HAP-1 (cell line): ENCODE data around the gene WSCD2.

Experiments
- DNase-seq, 2 experiments: peaks; one replicate each; pipeline ENCODE4 v3.0.0-alpha.2; 2016 to 2020; ENCODE audit warnings: low spot score in 2 of 2
- H3K27me3 ChIP-seq: fragments of 250-450 bp; sonication (Bioruptor Pico); 2 replicates; pipeline ENCODE4 v1.5.1; 2020; ENCODE audit warnings: low read depth, mild to moderate bottlenecking, moderate library complexity
- H3K36me3 ChIP-seq: fragments of 250-450 bp; sonication (Bioruptor Pico); replicated peaks from 2 replicates; pipeline ENCODE4 v1.5.1; 2020; ENCODE audit warnings: mild to moderate bottlenecking
- H3K4me1 ChIP-seq: fragments of 250-450 bp; sonication (Bioruptor Pico); 2 replicates; pipeline ENCODE4 v1.5.1; 2020; ENCODE audit warnings: mild to moderate bottlenecking
- H3K4me3 ChIP-seq: fragments of 250-450 bp; sonication (Bioruptor Pico); 2 replicates; pipeline ENCODE4 v1.5.1; 2020; ENCODE audit warnings: mild to moderate bottlenecking, moderate library complexity
- H3K9me3 ChIP-seq: fragments of 250-450 bp; sonication (Bioruptor Pico); 2 replicates; pipeline ENCODE4 v1.5.1; 2020; ENCODE audit warnings: mild to moderate bottlenecking, moderate library complexity
- in situ Hi-C: fragments of 300-500 bp; cut with MboI; formaldehyde crosslinking; loops from 3 replicates; pipeline ENCODE4 v1.14.3; 2020; ENCODE audit warnings: low sequenced_read_pairs, inconsistent platforms, mixed read lengths

WSCD2 gene

DNA sequence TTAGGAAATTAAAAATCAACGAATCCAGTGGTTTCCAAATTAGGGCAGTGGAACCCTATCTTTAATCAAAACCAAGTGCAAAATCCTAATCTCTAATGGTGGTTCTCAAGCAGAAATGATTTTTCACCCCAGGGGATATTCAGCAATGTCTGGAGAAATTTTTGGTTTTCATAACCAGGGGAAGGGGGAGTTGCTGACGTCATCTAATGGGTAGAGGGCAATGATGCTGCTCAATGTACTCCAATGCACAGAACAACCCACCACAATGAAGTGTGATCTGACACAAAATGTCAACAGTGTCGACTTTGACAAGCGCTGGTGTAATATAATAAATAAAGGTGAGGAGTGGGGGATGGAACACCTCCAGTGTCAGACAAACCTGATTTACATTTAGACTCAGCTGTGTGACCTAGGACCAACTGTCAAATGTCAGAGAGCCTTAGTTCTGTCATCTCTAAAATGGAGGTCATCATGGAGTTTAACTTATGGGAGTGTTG, 128.6 kb downstream of the WSCD2 start:
- Histone ChIP-seq H3K27me3 (peaks cover under 1% of the 10 kb centered on the region; the same call in 1 of the 2 replicates), H3K9me3 (no peaks in the 10 kb centered on the region), H3K4me3 (no peak overlapping the region), H3K36me3 (no peaks in the 10 kb centered on the region), H3K4me1 (no peaks in the 10 kb centered on the region)
- no peak for DNase-seq
- in situ Hi-C loops: no loop called here

- H3K4me1 ChIP-seq: no peaks in the 10 kb centered on the region
- no peak for DNase-seq
- no peaks in the 10 kb centered on the region for H3K27me3 ChIP-seq
- H3K4me3 ChIP-seq: no peak overlapping the region
- in situ Hi-C loops: no loop called here
- no peaks in the 10 kb centered on the region for H3K9me3 ChIP-seq
- no peaks in the 10 kb centered on the region for H3K36me3 ChIP-seq
Observed at GRCh38 chr12:108260039-108260438, 131.0 kb downstream of the WSCD2 start.

GRCh38 chr12:108260969-108261368, 131.9 kb downstream of the WSCD2 start:
- Histone ChIP-seq H3K36me3 (no peaks in the 10 kb centered on the region), H3K9me3 (no peaks in the 10 kb centered on the region), H3K4me3 (no peak overlapping the region), H3K4me1 (no peaks in the 10 kb centered on the region), H3K27me3 (no peaks in the 10 kb centered on the region)
- DNase-seq: no peak
- in situ Hi-C loops: no loop called here

DNA sequence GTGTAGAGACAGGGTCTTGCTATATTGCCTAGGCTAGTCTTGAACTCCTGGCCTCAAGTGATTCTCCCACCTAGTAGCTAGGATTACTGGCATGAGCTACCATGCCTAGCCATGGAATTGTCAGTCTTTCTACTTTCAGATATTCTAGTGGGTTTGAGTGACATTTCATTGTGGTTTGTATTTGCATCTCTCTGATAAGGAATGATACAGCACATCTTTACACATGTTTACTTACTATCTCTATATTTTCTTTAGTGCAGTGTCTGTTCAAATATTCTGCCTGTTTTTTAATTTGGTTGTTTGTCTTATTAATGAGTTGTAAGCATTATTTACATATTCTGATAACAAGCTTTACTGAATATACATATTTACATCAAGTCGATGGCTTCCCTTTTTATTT, 136.4 kb downstream of the WSCD2 start:
- Histone ChIP-seq H3K9me3 (no peaks in the 10 kb centered on the region), H3K4me3 (no peak overlapping the region), H3K4me1 (no peaks in the 10 kb centered on the region), H3K36me3 (no peaks in the 10 kb centered on the region), H3K27me3 (no peaks in the 10 kb centered on the region)
- DNase-seq: no peak
- in situ Hi-C loops: no loop called here

DNA sequence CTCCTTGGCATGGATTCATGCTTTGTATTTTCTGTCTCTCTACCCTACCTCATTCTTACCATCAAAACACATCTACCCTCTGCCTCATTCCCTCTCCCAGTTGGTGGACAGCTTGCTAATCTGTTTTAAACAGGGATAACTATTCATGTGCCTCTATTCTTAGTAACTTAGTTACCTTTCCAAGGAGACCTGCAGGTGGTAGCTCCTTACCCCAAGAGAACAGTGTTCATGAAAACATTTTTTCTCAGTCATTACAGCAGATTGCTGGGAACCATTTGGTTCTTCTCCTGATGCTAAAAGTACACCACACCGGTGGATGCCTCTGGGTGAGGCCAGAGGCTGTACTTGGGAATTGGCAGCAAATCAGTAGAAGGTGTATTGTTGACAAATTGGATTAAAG, 137.0 kb downstream of the WSCD2 start:
- Histone ChIP-seq H3K27me3 (no peaks in the 10 kb centered on the region), H3K9me3 (no peaks in the 10 kb centered on the region), H3K4me1 (no peaks in the 10 kb centered on the region), H3K36me3 (no peaks in the 10 kb centered on the region), H3K4me3 (no peak overlapping the region)
- in situ Hi-C loops: no loop called here
- no peak for DNase-seq

- no peaks in the 10 kb centered on the region for H3K27me3 ChIP-seq
- H3K4me1 ChIP-seq: no peaks in the 10 kb centered on the region
- DNase-seq: no peak
- in situ Hi-C loops: no loop called here
- no peaks in the 10 kb centered on the region for H3K9me3 ChIP-seq
- no peak overlapping the region for H3K4me3 ChIP-seq
- no peaks in the 10 kb centered on the region for H3K36me3 ChIP-seq
Observed at GRCh38 chr12:108267450-108267849, 138.4 kb downstream of the WSCD2 start.

DNA sequence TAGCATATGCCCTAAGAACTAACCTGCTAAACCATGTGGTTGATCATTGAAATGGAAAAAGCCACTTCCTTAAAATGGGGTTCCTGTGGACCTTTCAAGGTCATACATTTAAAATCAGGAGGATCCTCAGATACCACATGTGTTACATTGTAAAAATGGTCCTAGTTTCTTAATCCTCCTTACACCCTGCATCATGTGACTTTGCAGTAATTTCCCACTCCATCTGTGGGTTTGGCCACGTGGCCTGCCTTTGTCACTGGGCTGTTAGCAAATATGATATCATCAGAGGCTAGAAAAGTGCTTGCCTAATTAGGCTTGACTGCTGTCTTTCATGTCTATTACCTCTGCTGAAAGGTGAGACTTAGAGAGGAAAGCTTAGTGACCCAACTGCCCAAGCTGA, 139.3 kb downstream of the WSCD2 start:
- in situ Hi-C loops: no loop called here

DNA sequence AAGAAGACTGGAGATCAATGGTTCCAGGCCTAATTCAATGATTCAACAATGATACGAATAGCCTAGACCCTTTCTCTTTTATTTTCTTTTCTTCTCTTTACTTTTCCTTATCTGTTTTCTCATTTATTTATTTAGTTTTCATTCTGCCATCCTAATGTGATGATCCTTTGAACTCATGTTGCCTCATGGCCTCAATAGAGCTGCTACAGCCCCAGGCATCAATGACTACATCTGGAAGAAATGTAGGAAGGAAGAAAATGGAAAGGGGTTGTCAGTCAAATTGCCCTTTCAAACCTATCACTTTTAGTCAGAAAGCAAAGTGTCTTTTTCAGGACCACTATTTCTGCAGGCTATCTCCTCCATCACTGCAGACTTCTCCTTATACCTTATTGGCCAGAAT, 140.1 kb downstream of the WSCD2 start:
- no peaks in the 10 kb centered on the region for H3K36me3 ChIP-seq
- no peaks in the 10 kb centered on the region for H3K4me1 ChIP-seq
- DNase-seq: no peak
- H3K9me3 ChIP-seq: no peaks in the 10 kb centered on the region
- in situ Hi-C loops: no loop called here
- H3K27me3 ChIP-seq: no peaks in the 10 kb centered on the region
- H3K4me3 ChIP-seq: no peak overlapping the region

More for the DNA sequence above, 139.3 kb downstream of the WSCD2 start:
- Histone ChIP-seq H3K27me3 (no peaks in the 10 kb centered on the region), H3K36me3 (no peaks in the 10 kb centered on the region), H3K9me3 (no peaks in the 10 kb centered on the region), H3K4me3 (no peak overlapping the region), H3K4me1 (no peaks in the 10 kb centered on the region)
- no peak for DNase-seq

GRCh38 chr12:108270035-108270848, 141.2 kb downstream of the WSCD2 start:
- no peaks in the 10 kb centered on the region for H3K9me3 ChIP-seq
- no peaks in the 10 kb centered on the region for H3K27me3 ChIP-seq
- H3K36me3 ChIP-seq: no peaks in the 10 kb centered on the region
- no peak for DNase-seq
- H3K4me1 ChIP-seq: no peaks in the 10 kb centered on the region
- H3K4me3 ChIP-seq: no peak overlapping the region
- in situ Hi-C loops: no loop called here

GRCh38 chr12:108270849-108271143, 141.7 kb downstream of the WSCD2 start:
- Histone ChIP-seq H3K4me1 (no peaks in the 10 kb centered on the region), H3K36me3 (no peaks in the 10 kb centered on the region), H3K27me3 (no peaks in the 10 kb centered on the region), H3K4me3 (no peak overlapping the region), H3K9me3 (no peaks in the 10 kb centered on the region)
- in situ Hi-C loops: no loop called here
- no peak for DNase-seq

DNA sequence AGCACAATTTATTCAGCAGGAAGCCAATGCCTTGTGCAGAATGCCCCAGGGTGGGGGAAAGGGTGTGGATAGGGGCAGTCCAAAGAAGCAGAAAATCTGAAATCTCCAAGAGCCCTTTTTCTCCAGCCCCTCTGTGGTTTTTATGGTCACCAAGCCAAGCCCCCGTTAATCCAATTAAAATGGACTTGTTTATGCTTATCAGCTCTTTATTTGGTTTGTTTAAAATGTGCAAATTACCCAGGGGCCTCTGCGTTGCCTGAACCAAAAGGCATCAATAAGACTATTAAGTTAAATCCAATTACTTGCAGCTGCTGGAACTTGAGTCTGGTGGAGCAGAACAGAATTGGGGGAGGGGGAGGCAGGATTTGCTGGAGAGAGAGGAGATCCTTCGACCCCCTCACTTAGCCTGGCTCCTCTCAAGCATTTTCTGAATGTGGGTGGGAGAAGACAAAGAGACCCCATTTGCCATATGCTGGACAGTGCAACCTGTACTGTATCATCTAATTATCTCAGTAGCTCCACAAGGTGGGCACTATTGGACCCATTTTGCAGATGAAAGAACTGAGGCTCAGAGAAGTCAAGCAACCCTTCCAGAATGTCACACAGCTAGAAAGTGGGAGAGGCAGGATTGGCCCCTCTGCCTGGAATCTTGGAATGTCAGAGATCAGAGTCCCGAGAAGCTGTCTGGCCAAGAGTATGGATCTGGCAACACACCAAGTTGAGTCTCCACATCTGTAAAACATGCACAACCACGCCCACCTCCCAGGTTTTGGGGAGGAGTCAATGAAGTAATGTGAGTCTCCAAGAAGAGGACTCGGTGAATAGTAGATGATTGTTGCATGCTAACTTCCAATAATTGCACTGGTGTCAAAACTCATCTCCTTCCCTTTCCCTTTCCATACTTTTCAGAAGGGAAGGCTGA, 143.1 kb downstream of the WSCD2 start:
- no peaks in the 10 kb centered on the region for H3K4me1 ChIP-seq
- no peaks in the 10 kb centered on the region for H3K36me3 ChIP-seq
- H3K27me3 ChIP-seq: no peaks in the 10 kb centered on the region
- no peaks in the 10 kb centered on the region for H3K9me3 ChIP-seq
- DNase-seq: no peak
- no peak overlapping the region for H3K4me3 ChIP-seq
- in situ Hi-C loops: no loop called here

DNA sequence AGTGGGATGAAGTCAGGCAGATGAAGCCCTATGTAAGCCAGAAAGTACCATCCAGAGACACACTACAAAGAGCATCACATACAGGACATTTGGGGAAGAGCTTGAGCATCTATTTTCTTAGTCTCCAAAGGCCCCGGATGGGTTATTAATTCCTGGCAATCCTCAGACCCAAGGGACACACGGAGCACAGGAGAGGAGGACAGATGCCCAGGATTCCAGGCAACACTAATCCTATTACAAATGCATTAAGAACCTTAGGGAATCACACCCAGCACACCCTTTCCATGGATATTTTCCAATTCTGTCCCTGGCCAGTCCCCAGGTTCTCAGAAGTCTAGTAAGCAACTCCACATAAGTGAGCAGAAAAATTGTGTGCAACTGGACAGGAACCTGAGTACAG, 144.1 kb downstream of the WSCD2 start:
- no peaks in the 10 kb centered on the region for H3K27me3 ChIP-seq
- H3K4me3 ChIP-seq: no peak overlapping the region
- in situ Hi-C loops: no loop called here
- no peaks in the 10 kb centered on the region for H3K9me3 ChIP-seq
- H3K36me3 ChIP-seq: no peaks in the 10 kb centered on the region
- no peak for DNase-seq
- H3K4me1 ChIP-seq: no peaks in the 10 kb centered on the region

DNA sequence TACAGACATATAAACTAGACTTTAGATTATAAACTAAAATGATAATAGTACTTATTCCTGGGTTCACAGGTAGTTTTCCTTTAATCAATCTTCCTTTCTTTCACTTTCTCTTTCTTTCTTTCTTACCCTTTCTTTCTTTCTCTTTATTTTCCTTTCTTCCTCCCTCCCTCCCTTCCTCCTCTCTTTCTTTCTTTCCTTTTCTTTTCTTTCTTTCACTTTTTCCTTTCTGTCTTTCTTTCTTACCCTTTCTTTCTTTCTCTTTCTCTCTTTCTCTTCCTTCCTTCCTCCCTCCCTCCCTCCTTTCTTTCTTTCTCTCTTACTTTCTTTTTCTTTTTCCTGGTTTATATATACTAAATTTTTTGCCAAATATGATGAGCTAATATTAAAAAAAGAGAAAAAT, 148.5 kb downstream of the WSCD2 start:
- H3K36me3 ChIP-seq: no peaks in the 10 kb centered on the region
- H3K4me3 ChIP-seq: no peak overlapping the region
- no peaks in the 10 kb centered on the region for H3K27me3 ChIP-seq
- in situ Hi-C loops: no loop called here
- DNase-seq: no peak
- no peaks in the 10 kb centered on the region for H3K4me1 ChIP-seq
- no peaks in the 10 kb centered on the region for H3K9me3 ChIP-seq

GRCh38 chr12:108282160-108282559, 153.1 kb downstream of the WSCD2 start:
- Histone ChIP-seq H3K27me3 (no peaks in the 10 kb centered on the region), H3K4me1 (no peaks in the 10 kb centered on the region), H3K4me3 (no peak overlapping the region), H3K36me3 (no peaks in the 10 kb centered on the region), H3K9me3 (no peaks in the 10 kb centered on the region)
- in situ Hi-C loops: no loop called here
- DNase-seq: no peak
